ENCODE results near the gene MTRR. TPM values are rescaled to one million over a fixed set of nuclear protein-coding genes. Genes with fewer than 3 reads are reported as not detected.

MTRR gene
- total and polyA plus RNA-seq, 2 of the 4 experiments (the other 2 are of a cell fraction): 33.2 to 33.5 TPM

DNA sequence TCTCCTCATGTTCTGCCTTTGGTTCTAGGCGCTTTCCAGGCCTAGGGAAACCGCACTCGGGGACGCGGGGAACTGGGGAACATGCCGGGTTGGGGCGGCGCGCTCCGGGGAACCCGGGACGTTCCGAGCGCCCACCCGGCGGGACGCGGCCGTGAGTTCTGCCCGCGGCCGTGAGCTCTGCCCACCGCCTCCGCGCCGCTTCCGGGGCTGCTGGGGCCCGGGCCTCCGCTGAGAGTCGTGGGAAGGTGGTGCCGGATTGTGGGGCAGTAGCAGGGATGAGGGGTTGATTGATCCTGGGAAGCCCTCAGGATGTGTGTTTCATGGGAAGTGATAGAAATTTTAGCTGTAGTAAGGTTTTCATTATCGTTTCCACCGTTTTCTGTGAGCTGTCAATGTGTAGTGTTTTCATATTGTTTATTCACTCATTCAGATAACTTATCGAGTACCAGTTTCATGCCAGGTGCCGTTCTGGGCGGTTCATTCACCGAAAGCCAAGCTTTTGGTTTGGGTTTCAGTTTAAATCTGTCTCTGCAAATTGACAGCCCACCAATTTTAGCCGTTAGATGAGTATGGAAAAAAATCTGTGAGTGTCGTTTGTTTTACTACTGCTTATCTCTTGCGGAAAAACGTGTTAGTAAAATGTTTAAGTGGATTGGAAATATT, 657 bp downstream of the MTRR start:
- H4K5ac ChIP-seq (ENCODE audit: low read depth, low read length): no peak overlapping the region
- WGBS, 2 experiments (ENCODE audit: extremely low coverage in 2 of 2, insufficient read length in 1 of 2): 1% methylated on average over 15 of the region's 41 CpGs; no CpG with 5 or more reads in 1 of the 2 experiments
- peaks cover 2% of the 10 kb centered on the region; the same call in 1 of the 2 replicates for H3K9me1 ChIP-seq (ENCODE audit: insufficient read depth, low read length)
- peaks cover 6% of the 10 kb centered on the region; the same call in 1 of the 2 replicates for H4K20me1 ChIP-seq (ENCODE audit: insufficient read depth, low read length)
- BruUV-seq (replicated peaks): TSS peak; percentile 25
- peak overlapping the region; percentile 66 for H3K9ac ChIP-seq (ENCODE audit: low read depth, low read length)
- H3K18ac ChIP-seq (ENCODE audit: low read depth, low read length): no peak overlapping the region
- H2BK20ac ChIP-seq (ENCODE audit: low read depth, low read length): no peak overlapping the region
- H2BK120ac ChIP-seq (ENCODE audit: low read depth, low read length): no peak overlapping the region
- no peak overlapping the region for H3K56ac ChIP-seq (ENCODE audit: extremely low read depth, insufficient read depth, low read length)
- peak overlapping the region; percentile 52; the same call in 1 of the 2 replicates for H3K27ac ChIP-seq (ENCODE audit: insufficient read depth, low read length)
- ChIA-PET CTCF (interaction anchor here (1.0 to 1.2 kb wide), 3 partner anchors 10 to 16 kb away, joined by 3 to 4 read pairs (median 3); no protein-coding TSS in a partner anchor), POLR2A (ENCODE audit: unreplicated experiment) (interaction anchor here (0.5 kb wide), 1 partner anchor 364 kb away, joined by 3 read pairs; no protein-coding TSS in a partner anchor)
- H3K9me3 ChIP-seq (ENCODE audit: control insufficient read depth, insufficient read depth, low read length): no peaks in the 10 kb centered on the region
- H4K91ac ChIP-seq (ENCODE audit: insufficient read depth, low read depth, low read length): no peak overlapping the region
- 0 out of 2 replicates have a peak, but pooled peaks cover 2% of the 10 kb centered on the region for H3K4me1 ChIP-seq (ENCODE audit: control insufficient read depth, insufficient read depth, low read length)
- H2AK9ac ChIP-seq (replicated peaks; ENCODE audit: low read depth, low read length, poor library complexity): peak overlapping the region; percentile 19
- no peak overlapping the region for H3K14ac ChIP-seq (replicated peaks; ENCODE audit: low read depth, low read length)
- intact Hi-C loops (cut with micrococcal nuclease) (loop anchor here (10.0 kb wide), 1 partner anchor 965 kb away; no protein-coding TSS in a partner anchor), in situ Hi-C loops (cut with MboI; ENCODE audit: low sequenced_read_pairs) (no loop called here), dilution Hi-C loops (cut with HindIII; ENCODE audit: low sequenced_read_pairs, unreplicated experiment) (no loop called here)
- H3K4me2 ChIP-seq (ENCODE audit: low read depth, low read length): peak overlapping the region; percentile 96
- H3K4ac ChIP-seq (ENCODE audit: low read depth, low read length): no peak overlapping the region
- H2AFZ ChIP-seq (replicated peaks; ENCODE audit: low read length, poor library complexity): peak overlapping the region; percentile 98
- DNase-seq (no peak), ATAC-seq (ENCODE audit: low read depth) (peak; percentile 47)
- peak overlapping the region; percentile 59 for H3K4me3 ChIP-seq (ENCODE audit: insufficient read depth, low read depth, low read length)
- no peak overlapping the region for H3K23ac ChIP-seq (ENCODE audit: low read depth, low read length)
- H4K8ac ChIP-seq (ENCODE audit: low read depth in 2 of 2, low read length in 2 of 2): no peak overlapping the region
- no peaks in the 10 kb centered on the region for H3K27me3 ChIP-seq (ENCODE audit: control insufficient read depth, insufficient read depth, low read length)
- H2BK5ac ChIP-seq (ENCODE audit: low read depth, low read length, poor library complexity, severe bottlenecking): peak overlapping the region; percentile 3
- peaks cover 21 to 49% of the 10 kb centered on the region in 2 experiments for H3K79me1 ChIP-seq (ENCODE audit: low read depth in 1 of 2, low read length in 2 of 2)
- 0 out of 2 replicates have a peak, but pooled peaks have one; percentile 15 for TF ChIP-seq MXI1 (IDR thresholded peaks at IDR 0.05; ENCODE audit: borderline replicate concordance, low read depth, low read length)
- TF ChIP-seq MAZ (IDR thresholded peaks at IDR 0.05; ENCODE audit: borderline replicate concordance, low read depth, low read length): no peak
- H3K36me3 ChIP-seq (ENCODE audit: control insufficient read depth, insufficient read depth, low read length): peaks cover 3% of the 10 kb centered on the region; the same call in 1 of the 2 replicates
- H2BK15ac ChIP-seq (ENCODE audit: low read depth, low read length): no peak overlapping the region
- H2AK5ac ChIP-seq (ENCODE audit: low read depth, low read length): no peak overlapping the region
